Measurements from ENCODE around the gene ARF5. TPM values are rescaled to one million over a fixed set of nuclear protein-coding genes. Genes with fewer than 3 reads are reported as not detected.

Gene ARF5
- total RNA-seq, 1 donor from 2014 or later = 139 TPM

GRCh38 chr7:127635659-127636285 lies 47.6 kb downstream of the ARF5 start:
- DNase-seq (ENCODE audit: low spot score) = no peak

- no peak for DNase-seq (ENCODE audit: low spot score)
Measured at GRCh38 chr7:127638197-127638596, 50.0 kb downstream of the ARF5 start.

Other genes starting within 250 kb of the ARF5 start
- 33.0 TPM for gene ZNF800, start 195.7 kb upstream of the ARF5 start, total RNA-seq (ENCODE audit: insufficient read depth, low replicate concordance)
- 16.4 TPM for gene GCC1, start 2.8 kb upstream of the ARF5 start, total RNA-seq (ENCODE audit: insufficient read depth, low replicate concordance)
- gene FSCN3, start 5.3 kb downstream of the ARF5 start, total RNA-seq (ENCODE audit: insufficient read depth, low replicate concordance) = not detected
- gene PAX4, start 29.7 kb downstream of the ARF5 start, total RNA-seq (ENCODE audit: insufficient read depth, low replicate concordance) = 2.9 TPM
- 101 TPM for gene SND1, start 63.8 kb downstream of the ARF5 start, total RNA-seq (ENCODE audit: insufficient read depth, low replicate concordance)

Data from umbilical cord (tissue), 2 donors.